NCI-H2107 treated with DMSO at 0.1 percent for 48 hours (cell line): Measurements from ENCODE around the gene UAP1L1.
A peak's percentile ranks its signal among the peaks of the same experiment; 100 is the strongest.
"Not testable (repeated sequence)": the region's sequence is repeated elsewhere in the genome, so short reads cannot be mapped to it uniquely, and the experiment has no call there.

ENCODE experiments used
- DNase-seq: peaks from one replicate; lab custom pipeline; 2025; ENCODE audit not compliant: unreplicated experiment; lab: John Stamatoyannopoulos, UW

UAP1L1 gene

DNA sequence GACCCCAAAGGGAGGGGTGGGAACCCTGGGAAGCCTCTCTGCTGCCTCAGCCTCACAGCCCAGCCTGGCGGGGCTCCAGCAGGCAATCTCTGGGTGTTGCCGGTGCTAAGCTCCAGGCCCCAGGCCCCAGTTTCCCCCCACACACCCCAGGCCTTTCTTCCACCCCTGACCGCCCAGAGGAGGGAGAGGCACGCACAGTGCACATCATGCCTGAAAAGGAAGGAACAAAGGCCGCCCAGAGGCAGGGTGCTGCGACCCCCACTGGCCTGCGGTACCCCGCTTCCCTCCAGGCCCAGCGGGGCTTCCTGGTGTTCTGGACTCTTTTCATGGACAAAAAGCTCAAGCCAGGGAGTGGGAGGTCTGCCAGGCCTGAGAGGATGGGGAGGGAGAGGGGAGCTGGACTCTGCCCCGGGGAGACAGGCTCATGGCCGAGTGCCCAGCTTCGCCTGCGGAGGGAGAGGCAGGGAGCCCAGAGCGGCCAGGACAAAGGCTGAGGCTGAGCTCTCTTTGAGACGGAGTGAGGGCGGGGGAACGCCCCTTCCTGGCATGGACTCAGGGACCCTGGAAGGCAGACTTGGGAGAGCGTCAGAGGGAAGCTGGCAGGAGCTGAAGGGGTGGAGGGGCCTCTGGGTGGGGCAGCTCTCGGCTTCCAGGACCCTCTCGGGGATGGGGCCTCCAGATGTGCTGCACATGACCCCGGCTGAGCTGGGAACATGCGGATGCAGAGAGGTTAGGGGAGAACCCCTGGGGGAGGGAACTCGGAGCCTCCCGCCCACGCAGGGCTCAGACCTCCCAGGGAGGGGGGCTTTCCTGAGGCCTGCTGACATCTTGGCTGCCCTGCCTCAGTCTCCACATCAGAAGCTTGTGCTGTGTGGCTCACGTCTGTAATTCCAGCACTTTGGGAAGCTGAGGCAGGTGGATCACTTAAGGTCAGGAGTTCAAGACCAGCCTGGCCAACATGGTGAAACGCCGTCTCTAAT, 21.6 kb upstream of the UAP1L1 start:
- no peak for DNase-seq

- DNase-seq = no peak
These were observed 20.4 kb upstream of the UAP1L1 start for GRCh38 chr9:137056739-137057415.

DNA sequence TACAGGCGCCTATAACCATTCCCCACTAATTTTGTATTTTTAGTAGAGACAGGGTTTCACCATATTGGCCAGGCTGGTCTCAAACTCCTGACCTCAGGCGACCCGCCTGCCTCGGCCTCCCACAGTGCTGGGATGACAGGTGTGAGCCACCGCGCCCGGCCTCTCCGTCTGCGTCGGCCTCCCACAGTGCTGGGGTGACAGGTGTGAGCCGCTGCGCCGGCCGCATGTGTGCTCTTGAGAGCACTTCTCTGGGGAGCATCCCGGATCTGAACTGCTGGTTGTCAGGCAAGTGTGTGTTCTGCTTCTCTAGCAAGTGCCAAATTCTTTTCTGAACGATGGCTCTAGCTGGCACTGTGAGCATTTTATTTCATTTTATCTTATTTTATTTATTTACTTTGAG, 19.8 kb upstream of the UAP1L1 start:
- DNase-seq = peak; percentile 91

DNA sequence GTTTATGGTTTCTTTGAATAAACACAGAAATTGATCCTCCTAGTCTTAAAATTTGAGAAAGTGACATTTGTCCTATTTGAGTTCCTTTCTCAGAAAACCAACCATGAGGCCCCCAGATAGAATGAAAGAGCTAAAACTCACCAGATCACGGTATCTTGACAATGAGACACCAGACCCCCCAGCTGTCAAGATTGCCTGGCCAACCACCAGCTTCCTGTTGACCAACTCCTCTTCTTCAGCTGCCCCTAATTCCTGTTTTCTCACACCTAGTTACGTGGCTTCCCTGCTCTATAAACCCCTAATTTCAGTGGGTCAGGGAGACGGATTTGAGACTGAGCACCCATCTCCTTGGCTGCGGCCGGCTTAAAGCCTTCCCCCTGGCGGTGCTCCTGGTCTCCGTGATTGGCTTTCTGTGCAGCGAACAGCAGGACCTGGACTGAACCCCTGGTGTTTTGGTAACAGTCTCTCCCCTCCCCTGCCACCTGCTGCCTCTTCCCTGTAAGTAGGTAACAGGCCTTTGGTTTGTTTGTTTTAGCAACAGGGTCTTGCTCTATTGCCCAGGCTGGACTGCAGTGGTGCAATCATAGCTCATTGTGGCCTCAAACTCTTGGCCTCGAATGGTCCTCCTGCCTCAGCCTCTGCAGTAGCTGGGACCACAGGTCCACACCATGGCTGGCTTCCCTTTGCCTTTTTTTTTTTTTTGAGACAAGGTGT, 18.6 kb upstream of the UAP1L1 start:
- DNase-seq = peak; percentile 37

- DNase-seq = no peak
These were observed 14.9 kb upstream of the UAP1L1 start for GRCh38 chr9:137062384-137062783.

- DNase-seq = not testable (repeated sequence)
These were observed 14.5 kb upstream of the UAP1L1 start for GRCh38 chr9:137062798-137063197.

GRCh38 chr9:137063311-137064026, 13.8 kb upstream of the UAP1L1 start:
- no peak for DNase-seq

GRCh38 chr9:137064027-137064879, 13.1 kb upstream of the UAP1L1 start:
- DNase-seq = no peak

- DNase-seq = no peak
These were observed 12.5 kb upstream of the UAP1L1 start for GRCh38 chr9:137064880-137065164.

DNA sequence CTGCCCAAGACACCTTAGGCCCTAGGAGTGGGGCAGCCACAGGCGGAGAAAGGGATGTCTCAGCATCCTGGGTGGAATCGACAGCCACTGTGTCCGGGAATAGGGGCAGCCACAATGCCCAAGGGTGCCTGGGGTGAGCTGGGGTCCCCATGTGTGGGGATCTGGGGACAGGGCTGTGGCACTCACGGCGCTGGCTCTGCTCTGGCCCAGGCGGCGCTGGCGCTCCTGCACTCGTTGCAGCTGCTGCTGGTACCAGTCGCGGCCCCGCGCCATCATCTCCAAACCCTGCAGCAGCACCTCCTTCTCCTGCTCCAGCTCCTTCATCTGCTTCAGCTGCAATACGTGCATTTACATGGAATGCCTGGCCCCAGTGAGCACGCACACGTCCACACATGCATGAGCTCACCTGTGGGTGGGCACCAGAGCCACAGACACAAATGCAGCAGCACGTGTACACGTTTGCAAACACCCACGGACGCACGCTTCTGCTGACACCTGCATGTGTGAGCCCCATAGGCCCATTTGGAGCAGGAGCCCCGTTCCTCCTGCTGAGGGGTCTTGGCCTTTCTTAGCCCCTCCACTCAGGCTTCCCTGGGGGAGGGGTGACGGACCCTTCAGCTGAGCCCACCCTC, 11.9 kb upstream of the UAP1L1 start:
- no peak for DNase-seq

DNA sequence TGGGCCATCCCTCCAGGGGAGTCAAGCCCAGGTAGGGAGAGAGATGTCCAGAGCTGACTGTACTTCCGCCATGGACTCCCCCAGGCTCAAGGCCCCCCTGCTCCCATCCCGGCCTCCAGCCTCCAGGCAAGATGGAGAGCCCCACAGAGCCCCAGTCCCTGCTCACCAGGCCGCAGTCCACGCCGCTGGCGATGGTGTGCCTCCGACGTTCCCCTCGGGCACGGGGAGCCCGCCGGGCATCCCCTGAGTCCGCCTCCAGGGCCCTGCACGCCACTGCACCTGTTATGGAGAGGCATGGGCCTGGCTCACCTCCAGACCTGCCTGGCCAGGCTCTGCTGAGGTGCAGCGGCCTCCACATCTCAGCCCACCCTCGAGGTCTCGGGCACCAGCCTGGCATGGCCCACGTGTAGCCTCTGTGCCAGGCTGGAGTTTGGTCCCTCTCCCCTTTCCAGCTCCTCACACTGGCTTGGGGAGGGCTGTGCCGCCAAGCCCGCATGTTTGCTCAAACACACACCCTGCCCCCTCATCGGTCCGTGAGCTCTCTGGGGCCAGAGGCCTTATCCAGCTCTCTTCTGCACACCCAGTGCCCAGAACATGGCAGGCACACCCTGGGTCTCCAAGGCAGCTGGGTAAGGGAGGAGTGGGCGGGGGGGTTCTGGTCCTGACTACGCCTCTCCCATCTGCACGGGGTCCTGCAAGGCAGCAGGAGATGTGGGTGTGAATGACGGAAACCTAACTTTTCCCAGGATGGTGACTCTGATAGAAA, 11.0 kb upstream of the UAP1L1 start:
- DNase-seq = no peak

GRCh38 chr9:137067860-137068538, 9.3 kb upstream of the UAP1L1 start:
- peak; percentile 71 for DNase-seq

DNA sequence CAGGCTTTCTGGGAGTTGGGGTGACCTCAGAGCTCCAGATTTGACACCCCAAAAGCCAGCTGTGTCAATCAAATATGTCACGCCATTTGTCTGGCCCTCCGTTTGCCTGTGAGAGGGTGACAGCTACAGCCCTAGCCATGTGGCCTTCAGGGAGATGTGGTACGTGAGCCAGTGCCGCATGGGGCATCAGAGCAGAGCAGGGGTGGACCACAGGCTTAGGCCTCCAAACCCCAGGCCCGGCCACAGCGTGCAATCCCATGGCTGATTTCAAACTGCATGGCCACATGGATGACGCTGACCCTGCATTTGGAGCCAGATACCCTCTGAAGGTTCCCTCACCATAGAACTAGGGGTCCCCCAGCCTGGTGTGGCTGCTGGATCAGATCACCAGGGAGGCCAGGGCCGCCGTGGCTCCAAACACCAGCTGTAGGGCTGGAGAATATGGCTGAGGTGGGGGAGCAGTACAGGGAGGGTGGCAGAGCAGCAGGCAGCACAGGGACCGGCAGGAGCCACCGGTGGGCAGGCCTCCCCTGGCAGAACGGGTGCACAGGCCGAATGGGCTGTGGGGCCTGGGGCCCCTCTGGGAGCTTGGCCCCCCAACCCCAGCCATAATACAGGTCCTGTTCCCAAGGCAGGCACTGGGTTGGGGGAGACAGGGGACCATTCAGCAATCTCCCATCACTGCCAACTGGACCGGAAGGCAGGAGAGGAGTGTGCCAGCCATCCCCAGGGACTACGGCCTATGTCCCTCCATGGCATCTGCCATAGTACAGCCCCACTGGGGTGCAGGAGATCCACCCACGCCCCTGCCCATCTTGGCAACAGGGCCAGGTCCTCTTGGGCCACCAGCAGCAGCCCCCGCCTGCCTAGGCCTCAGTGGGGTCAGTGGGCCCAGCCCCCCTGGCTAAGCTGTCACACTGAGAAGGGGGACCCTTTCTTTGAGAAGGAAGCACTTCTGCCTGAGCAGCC, 8.5 kb upstream of the UAP1L1 start:
- no peak for DNase-seq

- DNase-seq = no peak
These were observed 7.7 kb upstream of the UAP1L1 start for GRCh38 chr9:137069508-137070091.

DNA sequence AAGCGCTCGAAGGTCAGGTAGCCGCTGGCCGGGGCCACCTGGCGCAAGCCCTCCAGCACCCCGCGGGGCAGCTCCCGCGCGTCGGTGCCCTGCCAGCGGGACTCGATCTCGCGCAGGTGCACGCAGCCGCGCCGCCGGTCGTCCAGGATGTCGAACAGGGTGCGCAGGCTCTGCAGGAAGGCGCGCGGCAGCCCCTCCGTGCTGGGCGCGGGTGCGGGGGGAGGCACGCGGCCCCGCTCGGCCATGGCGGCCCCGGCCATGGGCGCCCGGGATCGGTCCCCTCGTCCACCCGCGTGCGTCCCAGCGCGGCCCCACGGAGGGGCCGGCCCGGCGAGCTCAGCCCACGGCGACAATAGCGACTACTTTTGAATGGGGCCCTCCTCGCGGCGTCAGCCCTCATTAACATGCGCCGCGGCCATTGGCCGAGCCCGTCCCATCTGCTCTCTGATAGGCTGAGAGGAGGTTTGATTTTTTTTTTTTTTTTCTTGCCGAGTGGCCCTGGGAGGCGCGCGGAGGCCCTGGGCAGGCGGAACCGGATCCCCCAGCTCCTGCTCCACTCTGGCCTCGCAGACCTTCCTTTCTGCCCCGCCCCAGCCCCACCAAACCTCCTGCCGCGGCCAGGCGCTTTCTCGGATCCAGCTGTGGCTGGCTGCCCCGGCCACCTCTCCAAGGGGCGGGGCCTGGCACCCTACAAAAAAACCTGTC, 7.0 kb upstream of the UAP1L1 start, which contains the start of gene SAPCD2:
TSS of gene SAPCD2 (minus strand) at position 357 of the 705 bp plus-strand sequence. CDS start at position 260, 97 bp downstream.
- DNase-seq = peak; percentile 87

DNA sequence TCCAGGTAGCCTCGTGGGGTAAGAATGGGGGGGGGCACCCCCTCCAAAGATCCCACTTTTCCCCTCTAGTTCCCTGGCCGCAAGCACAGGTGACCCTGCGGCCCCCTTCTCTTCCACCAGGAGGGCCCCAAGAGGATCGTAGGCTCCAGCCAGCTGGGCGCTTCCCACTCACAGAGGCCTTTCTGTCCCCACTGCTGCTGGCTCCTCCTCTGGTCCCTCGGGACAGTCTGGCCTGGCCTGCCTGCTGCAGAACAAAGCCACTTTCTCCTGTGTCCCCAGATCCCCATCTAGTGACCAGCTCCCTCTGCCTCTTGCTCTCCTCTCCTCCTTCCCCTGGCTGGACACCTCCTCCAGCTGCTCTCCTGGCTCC, 6.4 kb upstream of the UAP1L1 start:
- no peak for DNase-seq
